ENCODE measurements around the gene MYO5B. TPM values are rescaled to one million over a fixed set of nuclear protein-coding genes. Genes with fewer than 3 reads are reported as not detected.
A peak's percentile ranks its signal among the peaks of the same experiment; 100 is the strongest.

Gene MYO5B
- total RNA-seq, 2 experiments from 2014 or later, result not detected

DNA sequence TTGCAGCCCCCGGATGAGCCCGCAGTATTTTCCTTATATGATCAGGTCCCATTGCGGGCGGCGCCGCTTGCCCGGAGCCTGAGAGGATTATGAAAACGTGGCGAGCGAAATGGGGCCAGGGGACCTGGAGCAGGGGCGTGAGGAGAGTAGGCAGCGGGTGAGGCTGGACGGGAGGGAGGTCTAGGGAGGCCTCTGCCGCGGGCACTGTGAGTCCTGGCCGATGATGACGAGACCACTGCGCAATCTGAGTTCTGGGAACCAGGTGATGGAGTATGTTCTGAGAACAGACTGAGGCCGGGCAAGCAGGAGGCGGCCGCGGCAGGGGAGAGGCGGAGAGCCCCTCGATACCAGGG lies 380.8 kb downstream of the MYO5B start:
- peak; percentile 16 for ATAC-seq (ENCODE audit: poor library complexity)
- H3K9me3 ChIP-seq (ENCODE audit: control insufficient read depth in 1 of 2, insufficient read depth in 1 of 2, low read length in 2 of 2), result no peaks in the 10 kb centered on the region
- H3K9me3 Mint-ChIP-seq, result peaks cover 4% of the 10 kb centered on the region
- no peaks in the 10 kb centered on the region for H3K27me3 ChIP-seq (ENCODE audit: control insufficient read depth in 1 of 2, insufficient read depth in 2 of 2, low read length in 2 of 2)
- POLR2A ChIA-PET, result interaction anchor here (0.6 to 1.2 kb wide), 7 partner anchors 9 to 494 kb away, joined by 3 to 5 read pairs (median 3); partner anchors contain the start of genes C18orf32 and DYM
- peaks cover 66% of the 10 kb centered on the region for H3K4me1 Mint-ChIP-seq (ENCODE audit: low read depth)
- peak overlapping the region; percentile 88 to 90 for H3K27ac ChIP-seq (ENCODE audit: low read depth in 1 of 2, low read length in 2 of 2)
- intact Hi-C loops (cut with DNase I, micrococcal nuclease), result loop anchor here (5.0 to 10.0 kb wide), 4 partner anchors 62 to 869 kb away; partner anchors contain the start of genes CXXC1 (in 1 of the 2) and MBD1 (in 1 of the 2)
- CTCF ChIA-PET, result no interaction called here
- H3K27ac Mint-ChIP-seq, result peak overlapping the region; percentile 87
- H3K36me3 ChIP-seq (ENCODE audit: insufficient read depth, low read length), result no peaks in the 10 kb centered on the region
- peak overlapping the region; percentile 100 for H3K4me3 Mint-ChIP-seq
- H3K4me1 ChIP-seq (ENCODE audit: insufficient read depth, low read length), result peaks cover 41% of the 10 kb centered on the region
- H3K27me3 Mint-ChIP-seq, result no peaks in the 10 kb centered on the region
- peak overlapping the region; percentile 96 for H3K4me3 ChIP-seq (ENCODE audit: low read length)
- peak in 5 of 14 experiments; percentile 14 to 58 (median 33) for DNase-seq
- TF ChIP-seq, protein P1, sequence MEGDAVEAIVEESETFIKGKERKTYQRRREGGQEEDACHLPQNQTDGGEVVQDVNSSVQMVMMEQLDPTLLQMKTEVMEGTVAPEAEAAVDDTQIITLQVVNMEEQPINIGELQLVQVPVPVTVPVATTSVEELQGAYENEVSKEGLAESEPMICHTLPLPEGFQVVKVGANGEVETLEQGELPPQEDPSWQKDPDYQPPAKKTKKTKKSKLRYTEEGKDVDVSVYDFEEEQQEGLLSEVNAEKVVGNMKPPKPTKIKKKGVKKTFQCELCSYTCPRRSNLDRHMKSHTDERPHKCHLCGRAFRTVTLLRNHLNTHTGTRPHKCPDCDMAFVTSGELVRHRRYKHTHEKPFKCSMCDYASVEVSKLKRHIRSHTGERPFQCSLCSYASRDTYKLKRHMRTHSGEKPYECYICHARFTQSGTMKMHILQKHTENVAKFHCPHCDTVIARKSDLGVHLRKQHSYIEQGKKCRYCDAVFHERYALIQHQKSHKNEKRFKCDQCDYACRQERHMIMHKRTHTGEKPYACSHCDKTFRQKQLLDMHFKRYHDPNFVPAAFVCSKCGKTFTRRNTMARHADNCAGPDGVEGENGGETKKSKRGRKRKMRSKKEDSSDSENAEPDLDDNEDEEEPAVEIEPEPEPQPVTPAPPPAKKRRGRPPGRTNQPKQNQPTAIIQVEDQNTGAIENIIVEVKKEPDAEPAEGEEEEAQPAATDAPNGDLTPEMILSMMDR (IDR thresholded peaks at IDR 0.05), result no peak
- H3K36me3 Mint-ChIP-seq (ENCODE audit: low read depth), result peaks cover 31% of the 10 kb centered on the region

- peaks cover 37% of the 10 kb centered on the region for H3K36me3 Mint-ChIP-seq (ENCODE audit: low read depth)
- TF ChIP-seq, protein P1 (IDR thresholded peaks at IDR 0.05), result no peak
- peak within 1 kb of the TSS; percentile 90 to 96 for H3K27ac ChIP-seq (ENCODE audit: low read depth in 1 of 2, low read length in 2 of 2)
- DNase-seq, result peak; percentile 53 to 89 (median 72)
- H3K4me3 Mint-ChIP-seq, result peak within 1 kb of the TSS; percentile 100
- intact Hi-C loops (cut with DNase I, micrococcal nuclease), result loop anchor here (5.0 to 10.0 kb wide), 4 partner anchors 61 to 869 kb away; partner anchors contain the start of genes CXXC1 (in 1 of the 2) and MBD1 (in 1 of the 2)
- ChIA-PET POLR2A (interaction anchor here (0.5 to 1.2 kb wide), 9 partner anchors 9 to 862 kb away, joined by 3 to 5 read pairs (median 3); partner anchors contain the start of genes C18orf32 and DYM), CTCF (no interaction called here)
- no peaks in the 10 kb centered on the region for H3K9me3 ChIP-seq (ENCODE audit: control insufficient read depth in 1 of 2, insufficient read depth in 1 of 2, low read length in 2 of 2)
- ATAC-seq (ENCODE audit: poor library complexity), result peak; percentile 80
- H3K9me3 Mint-ChIP-seq, result peaks cover 5% of the 10 kb centered on the region
- no peaks in the 10 kb centered on the region for H3K36me3 ChIP-seq (ENCODE audit: insufficient read depth, low read length)
- no peaks in the 10 kb centered on the region for H3K27me3 ChIP-seq (ENCODE audit: control insufficient read depth in 1 of 2, insufficient read depth in 2 of 2, low read length in 2 of 2)
- H3K4me3 ChIP-seq (ENCODE audit: low read length), result peak within 1 kb of the TSS; percentile 96
- H3K4me1 Mint-ChIP-seq (ENCODE audit: low read depth), result peaks cover 63% of the 10 kb centered on the region
- peaks cover 35% of the 10 kb centered on the region for H3K4me1 ChIP-seq (ENCODE audit: insufficient read depth, low read length)
- peak within 1 kb of the TSS; percentile 87 for H3K27ac Mint-ChIP-seq
- H3K27me3 Mint-ChIP-seq, result no peaks in the 10 kb centered on the region
Measured at GRCh38 chr18:49813319-49814146, 381.4 kb downstream of the MYO5B start, which contains the start of gene ACAA2. Gene ACAA2, minus strand, starts transcription at chr18:49813533. Its CDS starts 49 bp downstream, at chr18:49813484.

- intact Hi-C loops (cut with DNase I, micrococcal nuclease), result loop anchor here (5.0 to 10.0 kb wide), 4 partner anchors 61 to 868 kb away; partner anchors contain the start of genes CXXC1 (in 1 of the 2) and MBD1 (in 1 of the 2)
- DNase-seq (peak in 1 of 14 experiments; percentile 7), ATAC-seq (ENCODE audit: poor library complexity) (no peak)
- H3K27me3 Mint-ChIP-seq, result no peaks in the 10 kb centered on the region
- peaks cover 43% of the 10 kb centered on the region for H3K36me3 Mint-ChIP-seq (ENCODE audit: low read depth)
- Histone ChIP-seq H3K9me3 (ENCODE audit: control insufficient read depth in 1 of 2, insufficient read depth in 1 of 2, low read length in 2 of 2) (no peaks in the 10 kb centered on the region), H3K4me1 (ENCODE audit: insufficient read depth, low read length) (peaks cover 30% of the 10 kb centered on the region), H3K27ac (ENCODE audit: low read depth in 1 of 2, low read length in 2 of 2) (peak overlapping the region; percentile 90 to 96), H3K27me3 (ENCODE audit: control insufficient read depth in 1 of 2, insufficient read depth in 2 of 2, low read length in 2 of 2) (no peaks in the 10 kb centered on the region), H3K4me3 (ENCODE audit: low read length) (peak overlapping the region; percentile 96), H3K36me3 (ENCODE audit: insufficient read depth, low read length) (no peaks in the 10 kb centered on the region)
- peak overlapping the region; percentile 100 for H3K4me3 Mint-ChIP-seq
- peak overlapping the region; percentile 87 for H3K27ac Mint-ChIP-seq
- ChIA-PET CTCF (no interaction called here), POLR2A (interaction anchor here (0.6 kb wide), 1 partner anchor 9 kb away, joined by 3 read pairs; no protein-coding TSS in a partner anchor)
- H3K4me1 Mint-ChIP-seq (ENCODE audit: low read depth), result peaks cover 61% of the 10 kb centered on the region
- peaks cover 9% of the 10 kb centered on the region for H3K9me3 Mint-ChIP-seq
- TF ChIP-seq, protein P1 (IDR thresholded peaks at IDR 0.05), result no peak
Measured at GRCh38 chr18:49813069-49813318, 382.0 kb downstream of the MYO5B start.
